Mammary epithelial cell (primary cell): ENCODE measurements around the gene PKDREJ.

Experiments
- EZH2 ChIP-seq: IDR thresholded peaks from 2 replicates; pipeline ENCODE4 v1.6.1; 2012; ENCODE audit warnings: low read length, inconsistent platforms, borderline replicate concordance
- TF ChIP-seq, protein P1 (sequence below), 2 donors: IDR thresholded peaks in 1 of 2; conservative IDR thresholded peaks in 1 of 2; 2 replicates each; pipeline ENCODE4 v1.5.1; 2011 to 2012; ENCODE audit warnings: inconsistent platforms in 2 of 2, low read length in 2 of 2, mild to moderate bottlenecking in 2 of 2, control low read depth in 1 of 2, low read depth in 1 of 2; ENCODE audit not compliant: insufficient read depth in 1 of 2; ENCODE audit errors: extremely low read depth in 1 of 2

DNA sequence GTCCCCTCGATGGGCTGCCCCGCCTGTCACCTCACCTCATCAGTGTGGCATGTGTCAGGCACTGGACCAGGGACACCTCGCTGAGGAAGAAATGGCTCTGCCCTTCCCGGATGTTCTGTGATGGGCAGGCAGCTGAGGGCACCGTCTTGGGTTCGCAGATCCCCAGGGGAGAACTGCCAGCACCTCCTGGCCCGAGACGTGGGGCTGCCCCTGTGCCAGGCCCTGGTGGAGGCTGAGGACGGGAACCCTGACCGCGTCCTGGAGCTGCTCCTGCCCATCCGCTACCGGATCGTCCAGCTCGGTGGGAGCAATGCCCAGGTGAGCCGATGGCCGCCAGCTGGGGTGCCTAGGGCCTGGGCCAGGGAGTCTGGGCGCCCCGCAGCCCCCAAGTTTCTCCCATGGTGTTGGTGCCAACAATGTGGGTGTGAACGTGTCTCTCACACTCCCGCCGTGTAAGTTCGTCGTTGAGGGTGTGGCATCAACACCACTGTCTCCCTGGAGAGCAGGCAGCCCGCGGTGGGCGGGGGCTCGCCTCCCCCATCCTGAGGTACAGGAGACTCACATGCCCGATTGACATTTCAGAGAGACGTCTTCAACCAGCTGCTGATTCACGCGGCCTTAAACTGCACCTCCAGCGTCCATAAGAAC is 26.2 kb upstream of the PKDREJ start:
- TF ChIP-seq, protein P1, sequence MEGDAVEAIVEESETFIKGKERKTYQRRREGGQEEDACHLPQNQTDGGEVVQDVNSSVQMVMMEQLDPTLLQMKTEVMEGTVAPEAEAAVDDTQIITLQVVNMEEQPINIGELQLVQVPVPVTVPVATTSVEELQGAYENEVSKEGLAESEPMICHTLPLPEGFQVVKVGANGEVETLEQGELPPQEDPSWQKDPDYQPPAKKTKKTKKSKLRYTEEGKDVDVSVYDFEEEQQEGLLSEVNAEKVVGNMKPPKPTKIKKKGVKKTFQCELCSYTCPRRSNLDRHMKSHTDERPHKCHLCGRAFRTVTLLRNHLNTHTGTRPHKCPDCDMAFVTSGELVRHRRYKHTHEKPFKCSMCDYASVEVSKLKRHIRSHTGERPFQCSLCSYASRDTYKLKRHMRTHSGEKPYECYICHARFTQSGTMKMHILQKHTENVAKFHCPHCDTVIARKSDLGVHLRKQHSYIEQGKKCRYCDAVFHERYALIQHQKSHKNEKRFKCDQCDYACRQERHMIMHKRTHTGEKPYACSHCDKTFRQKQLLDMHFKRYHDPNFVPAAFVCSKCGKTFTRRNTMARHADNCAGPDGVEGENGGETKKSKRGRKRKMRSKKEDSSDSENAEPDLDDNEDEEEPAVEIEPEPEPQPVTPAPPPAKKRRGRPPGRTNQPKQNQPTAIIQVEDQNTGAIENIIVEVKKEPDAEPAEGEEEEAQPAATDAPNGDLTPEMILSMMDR (conservative IDR thresholded peaks at IDR 0.05 in 1 of 2, IDR thresholded peaks at IDR 0.05 in 1 of 2; ENCODE audit: extremely low read depth in 1 of 2, insufficient read depth in 1 of 2, low read depth in 1 of 2, low read length in 2 of 2) = no peak
- no peak for TF ChIP-seq EZH2
